ENCODE results near the gene COL13A1.

DNA sequence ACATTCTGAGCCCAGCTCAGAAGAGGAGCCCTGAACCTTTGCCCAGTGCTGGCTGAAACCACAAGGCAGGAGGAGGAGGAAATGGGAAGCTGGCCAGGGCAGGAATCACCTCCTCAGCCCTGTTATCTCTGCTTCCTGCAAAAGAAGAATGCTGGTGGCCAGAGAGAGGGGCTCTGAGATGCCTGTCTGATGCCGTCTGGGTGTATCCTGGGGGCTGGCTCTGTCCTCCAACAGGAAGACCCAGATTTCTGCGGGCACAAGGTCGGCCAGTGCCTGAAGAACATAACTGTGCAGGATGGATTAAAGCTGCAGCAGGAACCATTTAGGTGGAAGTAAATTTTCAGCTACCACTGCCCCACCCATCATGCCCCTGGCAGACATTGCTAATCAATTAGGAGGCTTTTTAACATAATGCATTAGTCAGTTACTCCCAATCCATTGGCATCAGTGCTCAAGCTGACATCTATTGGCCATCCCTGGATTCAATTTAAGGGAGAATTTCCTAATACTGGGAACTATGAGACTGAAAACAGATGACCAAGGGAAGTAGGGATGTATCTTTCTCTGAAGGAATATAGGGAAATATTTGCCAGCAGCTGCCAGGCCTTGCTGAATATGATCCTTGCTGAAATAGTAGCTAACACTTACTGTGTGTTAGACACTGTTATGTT, 67.7 kb downstream of the COL13A1 start:
- no peak for TF ChIP-seq POLR2A (IDR thresholded peaks at IDR 0.05; ENCODE audit: extremely low read depth, insufficient read length)
- TF ChIP-seq, protein P1, sequence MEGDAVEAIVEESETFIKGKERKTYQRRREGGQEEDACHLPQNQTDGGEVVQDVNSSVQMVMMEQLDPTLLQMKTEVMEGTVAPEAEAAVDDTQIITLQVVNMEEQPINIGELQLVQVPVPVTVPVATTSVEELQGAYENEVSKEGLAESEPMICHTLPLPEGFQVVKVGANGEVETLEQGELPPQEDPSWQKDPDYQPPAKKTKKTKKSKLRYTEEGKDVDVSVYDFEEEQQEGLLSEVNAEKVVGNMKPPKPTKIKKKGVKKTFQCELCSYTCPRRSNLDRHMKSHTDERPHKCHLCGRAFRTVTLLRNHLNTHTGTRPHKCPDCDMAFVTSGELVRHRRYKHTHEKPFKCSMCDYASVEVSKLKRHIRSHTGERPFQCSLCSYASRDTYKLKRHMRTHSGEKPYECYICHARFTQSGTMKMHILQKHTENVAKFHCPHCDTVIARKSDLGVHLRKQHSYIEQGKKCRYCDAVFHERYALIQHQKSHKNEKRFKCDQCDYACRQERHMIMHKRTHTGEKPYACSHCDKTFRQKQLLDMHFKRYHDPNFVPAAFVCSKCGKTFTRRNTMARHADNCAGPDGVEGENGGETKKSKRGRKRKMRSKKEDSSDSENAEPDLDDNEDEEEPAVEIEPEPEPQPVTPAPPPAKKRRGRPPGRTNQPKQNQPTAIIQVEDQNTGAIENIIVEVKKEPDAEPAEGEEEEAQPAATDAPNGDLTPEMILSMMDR (IDR thresholded peaks at IDR 0.05; ENCODE audit: low read depth, low read length) = no peak
- TF ChIP-seq, protein P2, sequence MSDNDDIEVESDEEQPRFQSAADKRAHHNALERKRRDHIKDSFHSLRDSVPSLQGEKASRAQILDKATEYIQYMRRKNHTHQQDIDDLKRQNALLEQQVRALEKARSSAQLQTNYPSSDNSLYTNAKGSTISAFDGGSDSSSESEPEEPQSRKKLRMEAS (IDR thresholded peaks at IDR 0.05; ENCODE audit: low read depth, low read length) = no peak
